Daoy (cell line): ENCODE measurements around the gene TAF1A. TPM values are rescaled to one million over a fixed set of nuclear protein-coding genes. Genes with fewer than 3 reads are reported as not detected.
A peak's percentile ranks its signal among the peaks of the same experiment; 100 is the strongest.

Experiments
- DNase-seq: peaks from one replicate; pipeline ENCODE4 v3.0.0-alpha.2; 2015; ENCODE audit warnings: low read depth
- total RNA-seq: library from RNA; depleted of rRNA; stranded (reverse); fragments of >200 nt; shearing (Covaris generic); gene quantifications from 2 replicates; pipeline ENCODE4 v1.2.3, GENCODE V29; 2014; rRNA removed

TAF1A gene
- total RNA-seq, 1 experiment from 2014 or later: 36.3 TPM

DNA sequence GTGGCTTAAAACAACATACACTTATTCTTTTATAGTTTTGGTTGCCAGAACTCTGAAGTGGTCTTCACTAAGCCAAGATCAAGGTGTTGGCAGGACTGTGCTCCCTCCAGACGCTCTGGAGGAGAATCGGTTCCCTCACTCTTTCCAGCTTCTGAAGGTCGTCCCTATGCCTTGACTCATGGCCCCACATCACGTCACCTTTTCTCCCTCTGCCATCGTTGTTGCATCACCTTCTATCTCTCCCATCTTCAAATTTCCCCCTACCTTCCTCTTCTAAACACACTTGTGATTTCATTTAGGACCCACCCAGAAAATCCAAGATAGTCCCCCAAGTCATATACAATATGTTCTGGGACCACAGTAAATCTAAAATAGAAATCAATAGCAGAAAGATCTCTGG is 54.3 kb downstream of the TAF1A start:
- DNase-seq: no peak

DNA sequence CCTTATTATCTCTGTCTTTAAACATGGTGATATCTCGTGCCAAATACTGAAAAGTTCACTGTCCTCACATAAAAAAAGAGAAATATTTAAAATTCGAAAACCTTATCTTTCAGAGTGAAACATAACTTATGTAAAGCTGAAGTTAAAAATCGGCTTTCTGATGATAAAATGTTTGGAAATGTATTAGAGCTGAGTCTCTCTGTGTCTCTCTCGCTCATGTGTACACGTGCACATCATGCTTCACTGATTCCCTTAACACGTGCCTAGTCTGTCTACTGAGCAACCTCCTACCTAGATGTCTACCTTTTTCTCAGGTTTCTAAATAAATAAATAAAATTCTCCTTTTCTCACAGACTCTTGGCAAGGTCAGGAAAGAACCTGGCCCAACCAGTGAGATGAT is 58.9 kb downstream of the TAF1A start:
- DNase-seq: no peak

DNA sequence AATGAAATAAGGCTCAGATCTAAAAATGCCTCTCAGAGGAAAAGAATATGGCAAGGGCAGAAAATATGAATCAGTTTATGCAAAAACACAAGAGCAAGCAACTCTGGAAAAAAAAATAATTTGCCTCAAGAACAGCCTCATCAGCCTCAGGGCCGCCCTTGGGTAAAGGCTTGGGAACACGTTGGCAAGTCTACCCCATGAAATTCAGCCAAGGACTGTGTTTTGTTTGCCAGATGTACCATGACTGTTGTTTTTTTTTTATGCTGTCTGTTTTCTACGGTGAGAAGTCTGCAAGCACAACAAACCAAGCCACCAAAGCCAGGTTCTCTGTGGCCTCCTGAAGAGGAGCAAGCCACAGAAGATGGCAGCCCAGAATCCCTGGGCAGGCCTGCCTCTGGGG is 59.8 kb downstream of the TAF1A start:
- no peak for DNase-seq

DNA sequence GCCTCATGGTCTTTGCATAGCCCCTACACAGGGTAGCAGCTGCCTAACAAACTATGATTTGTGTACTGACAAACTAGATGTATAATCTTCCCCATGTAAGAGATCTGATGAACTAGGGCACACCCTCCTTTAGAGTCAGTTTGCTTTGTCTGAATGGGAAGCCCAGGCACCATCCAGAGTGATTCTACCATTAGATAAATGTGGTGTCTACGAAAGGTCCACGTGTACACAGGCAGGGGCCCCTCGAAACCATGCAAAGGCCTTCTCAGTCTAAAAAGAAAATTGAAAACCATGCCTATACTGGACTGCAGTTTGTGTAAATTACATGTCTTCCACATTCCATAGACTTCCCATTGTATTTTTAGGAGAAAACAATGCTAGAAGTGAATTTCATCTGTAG is 60.6 kb downstream of the TAF1A start:
- no peak for DNase-seq

DNA sequence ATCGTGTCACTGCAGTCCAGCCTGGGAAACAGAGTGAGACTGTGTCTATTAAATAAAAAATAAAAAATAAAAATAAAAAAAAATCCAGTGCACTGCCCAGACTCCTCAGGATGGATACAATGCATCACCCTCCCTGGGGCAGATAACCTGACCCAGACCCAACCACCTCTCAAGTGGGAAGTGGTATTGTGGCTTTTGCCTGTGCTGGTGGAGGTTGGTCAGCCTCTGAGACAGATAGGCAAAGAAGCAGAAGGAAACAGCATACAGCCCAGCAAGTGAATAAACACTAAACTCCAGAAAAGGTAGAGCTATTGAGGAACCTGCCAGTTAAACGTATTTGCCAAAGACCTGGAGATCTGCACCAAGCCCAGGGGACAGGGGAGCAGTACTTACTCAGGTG is 63.8 kb downstream of the TAF1A start:
- DNase-seq: no peak

DNA sequence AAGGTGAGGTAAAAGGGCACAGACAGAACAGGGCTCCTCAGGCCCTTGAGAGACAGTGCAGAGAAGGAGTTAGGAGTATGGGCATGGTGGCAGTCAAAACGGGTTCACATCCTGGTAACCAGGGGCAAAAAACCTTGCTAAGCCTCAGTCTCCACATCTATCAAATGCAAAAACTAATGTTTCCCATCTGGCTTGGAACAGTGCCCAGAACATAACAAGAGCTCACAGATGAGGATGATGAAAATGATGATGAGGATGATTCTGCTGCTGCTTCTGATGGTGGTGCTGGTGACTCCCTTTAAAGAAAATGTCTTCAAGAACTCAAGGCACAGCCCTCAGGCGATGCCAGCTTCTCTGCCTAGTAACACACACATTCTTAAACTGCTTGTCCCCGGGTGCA is 65.9 kb downstream of the TAF1A start:
- DNase-seq: no peak

DNA sequence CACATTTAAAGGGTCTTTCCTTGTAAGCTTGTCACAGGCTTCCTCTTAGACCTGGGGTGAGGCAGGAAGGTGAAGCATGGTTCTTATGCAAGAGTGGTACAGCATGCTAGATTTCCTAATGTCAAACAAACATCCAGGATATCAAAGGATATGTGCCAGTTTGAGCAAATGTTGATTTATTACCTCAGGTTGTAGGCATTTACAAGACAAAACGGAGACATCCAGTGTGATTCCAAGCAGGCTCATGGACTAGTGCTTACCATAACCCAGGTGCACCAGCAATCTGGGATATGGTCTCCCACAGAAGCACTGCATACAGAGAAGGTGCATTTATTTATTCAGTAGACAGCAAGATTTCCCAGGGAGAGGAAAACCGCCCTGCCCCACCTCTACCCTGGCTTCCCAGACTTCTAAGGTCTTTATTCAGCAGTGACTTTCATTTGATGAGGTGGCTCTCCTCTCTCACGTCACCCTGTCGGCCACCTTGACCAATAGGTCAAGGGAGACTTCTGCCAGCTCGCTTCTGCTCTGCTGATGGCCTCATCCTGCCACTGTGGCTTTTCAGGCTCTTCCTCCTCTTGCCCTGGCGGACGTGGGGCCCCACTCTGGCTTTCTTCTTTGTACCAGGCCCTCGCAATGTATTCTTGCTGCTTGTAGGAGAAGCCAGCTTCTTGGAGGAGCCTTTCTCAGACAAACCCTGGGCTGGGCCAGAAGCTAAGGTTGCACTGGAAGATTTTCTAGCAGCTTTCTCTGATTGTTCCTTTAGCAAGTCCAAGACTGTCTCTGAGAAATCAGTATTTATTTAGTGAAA is 67.4 kb downstream of the TAF1A start:
- no peak for DNase-seq

DNA sequence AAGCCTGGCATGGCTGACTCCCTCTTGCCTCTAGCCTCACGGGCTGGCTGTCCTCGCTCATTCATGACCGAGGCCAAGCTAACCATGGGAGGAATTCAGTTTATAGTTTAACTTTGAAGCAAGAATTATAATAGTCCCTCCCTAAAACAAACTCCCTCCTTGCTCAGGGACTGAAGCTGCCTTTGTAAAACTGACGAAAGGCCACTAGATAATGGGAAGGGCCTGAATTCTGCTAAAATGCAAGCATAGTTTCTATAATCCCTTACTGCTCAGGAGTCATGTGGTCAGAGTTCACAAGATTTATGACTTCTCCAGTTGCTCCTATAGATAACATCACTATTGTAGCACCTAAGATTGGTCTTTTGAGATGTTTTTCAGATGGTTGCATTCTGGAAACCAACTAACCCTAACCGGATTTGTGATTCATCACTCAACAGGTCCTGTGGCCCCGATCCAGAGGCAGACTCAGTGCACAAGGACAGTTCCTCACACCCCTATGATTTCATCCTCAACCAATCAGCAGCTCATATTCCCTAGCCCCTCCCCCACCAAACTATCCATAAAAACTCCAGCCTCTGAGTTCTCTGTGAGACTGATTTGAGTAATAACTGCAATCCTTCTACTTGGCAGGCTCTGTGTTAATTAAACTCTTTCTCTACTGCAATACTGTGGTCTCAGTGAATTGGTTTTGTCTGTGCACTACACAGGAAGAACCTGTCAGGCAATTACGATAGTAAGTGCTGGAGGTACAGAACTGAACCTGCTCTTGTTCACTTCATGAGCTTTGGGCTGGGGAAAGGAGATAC is 68.2 kb downstream of the TAF1A start:
- DNase-seq: peak; percentile 58

Other genes with a start within 250 kb of the TAF1A start
- 3.8 and 9.0 TPM in 2 replicates for gene HHIPL2, start 41.8 kb downstream of the TAF1A start, total RNA-seq
- 33.7 and 36.2 TPM in 2 replicates for gene MIA3, start 28.2 kb upstream of the TAF1A start, total RNA-seq
- gene AIDA, start 122.6 kb upstream of the TAF1A start, total RNA-seq: 25.8 and 29.9 TPM in 2 replicates
- gene BROX, start 122.6 kb upstream of the TAF1A start, total RNA-seq: 59.6 and 59.8 TPM in 2 replicates
- gene FAM177B, start 147.3 kb upstream of the TAF1A start, total RNA-seq: not detected in 2 replicates
- gene DISP1, start 225.1 kb upstream of the TAF1A start, total RNA-seq: 3.5 and 7.3 TPM in 2 replicates